ENCODE measurements around the gene SBNO2. TPM values are rescaled to one million over a fixed set of nuclear protein-coding genes. Genes with fewer than 3 reads are reported as not detected.

Gene SBNO2
- total and polyA plus RNA-seq, 9 of the 15 experiments (the other 6 are each of a cell fraction or from before 2014, with no cell fraction given) = 0.01 to 46.2 (median 6.7) TPM

DNA sequence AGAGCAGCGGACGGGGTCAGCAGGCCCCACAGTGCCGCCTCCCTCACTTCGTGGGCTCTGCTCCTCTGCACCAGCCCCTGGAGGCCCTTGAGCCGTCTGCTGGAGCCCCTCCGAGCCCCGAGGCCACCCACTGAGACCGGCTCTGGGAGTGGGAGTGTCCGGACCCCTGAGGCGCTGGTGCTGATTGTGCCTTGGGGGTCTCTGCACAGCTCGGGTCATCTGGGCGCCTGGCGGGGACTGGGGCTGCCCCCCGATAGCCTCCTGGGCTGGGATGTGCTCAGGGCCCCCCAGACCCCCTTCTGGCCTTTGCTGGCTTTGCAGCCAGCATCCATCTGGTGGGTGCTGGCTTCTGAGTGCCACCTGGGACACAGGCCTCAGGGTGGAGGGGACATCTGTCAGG, 48.3 kb upstream of the SBNO2 start:
- DNase-seq (ENCODE audit: extremely low read depth in 1 of 4, low spot score in 3 of 4) (no peak), FAIRE-seq (no peak), ATAC-seq (no peak)
- POLR2A ChIA-PET = interaction anchor here (0.6 kb wide), 2 partner anchors 12 to 56 kb away, joined by 3 to 4 read pairs; no protein-coding TSS in a partner anchor
- CTCF ChIA-PET (ENCODE audit: low intra/inter-chr PET ratio) = interaction anchor here (0.8 to 1.6 kb wide), 2 partner anchors 26 to 109 kb away, joined by 3 to 6 read pairs; partner anchors contain the start of gene MIDN
- peaks cover 41% of the 10 kb centered on the region for H3K79me2 ChIP-seq (ENCODE audit: control insufficient read depth, insufficient read depth, low read length)
- no peaks in the 10 kb centered on the region for H3K9me3 ChIP-seq (replicated peaks; ENCODE audit: control insufficient read depth, insufficient read depth, low read depth, low read length)
- 93% methylated on average over 3 of the region's 14 CpGs for WGBS (ENCODE audit: insufficient coverage, low coverage, missing lambda C conversion rate)
- no peaks in the 10 kb centered on the region for H3K27me3 ChIP-seq (ENCODE audit: control insufficient read depth in 2 of 2, insufficient read depth in 2 of 2, low read length in 2 of 2)
- no peak overlapping the region for H3K27ac ChIP-seq (ENCODE audit: extremely low read depth, low read depth, low read length)
- 0 out of 4 replicates have a peak overlapping the region, but pooled peaks of 1 of the 2 experiments have one; percentile 32 for H3K9ac ChIP-seq (ENCODE audit: insufficient read depth in 1 of 2, low read depth in 2 of 2, low read length in 2 of 2)
- BruUV-seq (replicated peaks) = no TSS peak
- intact Hi-C loops (cut with micrococcal nuclease) (no loop called here), in situ Hi-C loops (cut with MboI) (no loop called here)
- no peak overlapping the region for H2AFZ ChIP-seq (ENCODE audit: low read depth, low read length)
- H3K4me1 ChIP-seq (replicated peaks in 1 of 2; ENCODE audit: control insufficient read depth in 2 of 2, insufficient read depth in 2 of 2, low read length in 2 of 2) = peaks cover 3 to 80% of the 10 kb centered on the region in 2 experiments; a peak in 4 of 5 replicates
- no peaks in the 10 kb centered on the region for H3K9me1 ChIP-seq (ENCODE audit: control insufficient read depth, insufficient read depth, low read length)
- H3K4me3 ChIP-seq = no peak overlapping the region
- peaks cover 22% of the 10 kb centered on the region for H4K20me1 ChIP-seq (replicated peaks; ENCODE audit: control insufficient read depth, insufficient read depth, low read length)
- H3K4me2 ChIP-seq (ENCODE audit: insufficient read depth, low read length) = no peak overlapping the region
- H3K36me3 ChIP-seq (ENCODE audit: control insufficient read depth, insufficient read depth, low read length) = peaks cover 85% of the 10 kb centered on the region; the same call in 2 of the 3 replicates
- TF ChIP-seq MCM5 (IDR thresholded peaks at IDR 0.05; ENCODE audit: low read depth) (no peak), POLR2G (IDR thresholded peaks at IDR 0.05; ENCODE audit: low read depth, low read length) (peak; percentile 10; the same call in 1 of the 2 replicates)
- TF ChIP-seq, protein P1, sequence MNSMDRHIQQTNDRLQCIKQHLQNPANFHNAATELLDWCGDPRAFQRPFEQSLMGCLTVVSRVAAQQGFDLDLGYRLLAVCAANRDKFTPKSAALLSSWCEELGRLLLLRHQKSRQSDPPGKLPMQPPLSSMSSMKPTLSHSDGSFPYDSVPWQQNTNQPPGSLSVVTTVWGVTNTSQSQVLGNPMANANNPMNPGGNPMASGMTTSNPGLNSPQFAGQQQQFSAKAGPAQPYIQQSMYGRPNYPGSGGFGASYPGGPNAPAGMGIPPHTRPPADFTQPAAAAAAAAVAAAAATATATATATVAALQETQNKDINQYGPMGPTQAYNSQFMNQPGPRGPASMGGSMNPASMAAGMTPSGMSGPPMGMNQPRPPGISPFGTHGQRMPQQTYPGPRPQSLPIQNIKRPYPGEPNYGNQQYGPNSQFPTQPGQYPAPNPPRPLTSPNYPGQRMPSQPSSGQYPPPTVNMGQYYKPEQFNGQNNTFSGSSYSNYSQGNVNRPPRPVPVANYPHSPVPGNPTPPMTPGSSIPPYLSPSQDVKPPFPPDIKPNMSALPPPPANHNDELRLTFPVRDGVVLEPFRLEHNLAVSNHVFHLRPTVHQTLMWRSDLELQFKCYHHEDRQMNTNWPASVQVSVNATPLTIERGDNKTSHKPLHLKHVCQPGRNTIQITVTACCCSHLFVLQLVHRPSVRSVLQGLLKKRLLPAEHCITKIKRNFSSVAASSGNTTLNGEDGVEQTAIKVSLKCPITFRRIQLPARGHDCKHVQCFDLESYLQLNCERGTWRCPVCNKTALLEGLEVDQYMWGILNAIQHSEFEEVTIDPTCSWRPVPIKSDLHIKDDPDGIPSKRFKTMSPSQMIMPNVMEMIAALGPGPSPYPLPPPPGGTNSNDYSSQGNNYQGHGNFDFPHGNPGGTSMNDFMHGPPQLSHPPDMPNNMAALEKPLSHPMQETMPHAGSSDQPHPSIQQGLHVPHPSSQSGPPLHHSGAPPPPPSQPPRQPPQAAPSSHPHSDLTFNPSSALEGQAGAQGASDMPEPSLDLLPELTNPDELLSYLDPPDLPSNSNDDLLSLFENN (IDR thresholded peaks at IDR 0.05; ENCODE audit: low read depth in 2 of 2, low read length in 2 of 2) = no peak
- TF ChIP-seq, protein P2, sequence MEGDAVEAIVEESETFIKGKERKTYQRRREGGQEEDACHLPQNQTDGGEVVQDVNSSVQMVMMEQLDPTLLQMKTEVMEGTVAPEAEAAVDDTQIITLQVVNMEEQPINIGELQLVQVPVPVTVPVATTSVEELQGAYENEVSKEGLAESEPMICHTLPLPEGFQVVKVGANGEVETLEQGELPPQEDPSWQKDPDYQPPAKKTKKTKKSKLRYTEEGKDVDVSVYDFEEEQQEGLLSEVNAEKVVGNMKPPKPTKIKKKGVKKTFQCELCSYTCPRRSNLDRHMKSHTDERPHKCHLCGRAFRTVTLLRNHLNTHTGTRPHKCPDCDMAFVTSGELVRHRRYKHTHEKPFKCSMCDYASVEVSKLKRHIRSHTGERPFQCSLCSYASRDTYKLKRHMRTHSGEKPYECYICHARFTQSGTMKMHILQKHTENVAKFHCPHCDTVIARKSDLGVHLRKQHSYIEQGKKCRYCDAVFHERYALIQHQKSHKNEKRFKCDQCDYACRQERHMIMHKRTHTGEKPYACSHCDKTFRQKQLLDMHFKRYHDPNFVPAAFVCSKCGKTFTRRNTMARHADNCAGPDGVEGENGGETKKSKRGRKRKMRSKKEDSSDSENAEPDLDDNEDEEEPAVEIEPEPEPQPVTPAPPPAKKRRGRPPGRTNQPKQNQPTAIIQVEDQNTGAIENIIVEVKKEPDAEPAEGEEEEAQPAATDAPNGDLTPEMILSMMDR (IDR thresholded peaks at IDR 0.05 in 2 of 3, conservative IDR thresholded peaks at IDR 0.05 in 1 of 3; ENCODE audit: insufficient read depth in 2 of 3, low read depth in 1 of 3, low read length in 3 of 3) = peak in 1 of 3 experiments; percentile 22; a peak in 1 of 6 replicates
